Lung (tissue), 12 donors: ENCODE measurements around the gene SBF2. TPM values are rescaled to one million over a fixed set of nuclear protein-coding genes. Genes with fewer than 3 reads are reported as not detected.

Experiments
- ATAC-seq: fragments of 200-7000 bp; cut with Tn5 transposase; one replicate; pipeline ENCODE4 v1.9.1; 2020; ENCODE audit warnings: moderate number of reproducible peaks; ENCODE audit not compliant: insufficient read depth, low FRiP score
- DNase-seq, 3 donors: peaks; one replicate each; pipeline ENCODE4 v3.0.0-alpha.2; 2013 to 2017
- H3K27ac ChIP-seq, 2 donors: one replicate each; pipeline ENCODE4 v1.5.1; 2013; ENCODE audit warnings: mild to moderate bottlenecking in 2 of 2, moderate library complexity in 2 of 2, control low read depth in 1 of 2, inconsistent platforms in 1 of 2, low read depth in 1 of 2, low read length in 1 of 2
- H3K27me3 ChIP-seq, 3 donors: one replicate each; pipeline ENCODE4 v1.5.1; 2013; ENCODE audit warnings: low read length in 2 of 3; ENCODE audit not compliant: control insufficient read depth in 3 of 3, insufficient read depth in 3 of 3
- H3K36me3 ChIP-seq, 4 donors: one replicate each; pipeline ENCODE4 v1.5.1; 2013; ENCODE audit warnings: low read length in 4 of 4, mild to moderate bottlenecking in 1 of 4, moderate library complexity in 1 of 4; ENCODE audit not compliant: control insufficient read depth in 4 of 4, insufficient read depth in 4 of 4
- H3K4me1 ChIP-seq, 5 donors: one replicate each; pipeline ENCODE4 v1.5.1; 2013; ENCODE audit warnings: low read length in 5 of 5, mild to moderate bottlenecking in 2 of 5, moderate library complexity in 1 of 5; ENCODE audit not compliant: control insufficient read depth in 5 of 5, insufficient read depth in 5 of 5
- H3K4me3 ChIP-seq: one replicate; pipeline ENCODE4 v1.5.1; 2013; ENCODE audit warnings: mild to moderate bottlenecking, control low read depth, moderate library complexity
- H3K9ac ChIP-seq, 2 donors: one replicate each; pipeline ENCODE4 v1.5.1; 2013; ENCODE audit warnings: low read length in 2 of 2, control low read depth in 1 of 2; ENCODE audit not compliant: insufficient read depth in 1 of 2
- H3K9me3 ChIP-seq, 4 donors: one replicate each; pipeline ENCODE4 v1.5.1; 2013; ENCODE audit warnings: low read length in 3 of 4, mild to moderate bottlenecking in 1 of 4, moderate library complexity in 1 of 4; ENCODE audit not compliant: control insufficient read depth in 4 of 4, insufficient read depth in 3 of 4
- WGBS, 2 donors: extraction: QIAGEN DNeasy Blood & Tissue Kit; methylation state at CpG; one replicate each; pipeline ENCODE4 v1.1.7; 2013; 5-methylcytosine and 5-hydroxymethylcytosine counted together
- polyA plus RNA-seq, 2 donors: library from polyadenylated mRNA; stranded (reverse); fragments of 200-250 nt; gene quantifications; one replicate each; pipeline ENCODE4 v1.2.1, GENCODE V29; 2013
- total RNA-seq, 2 donors: library from RNA; depleted of rRNA in 1 of 2; stranded (reverse); fragments of >200 nt in 1 of 2; gene quantifications; one replicate each; pipeline ENCODE4 v1.2.1, GENCODE V29; 2014 to 2021
- TF ChIP-seq, protein P1 (sequence below): IDR thresholded peaks from 2 replicates; pipeline ENCODE4 v1.5.1; 2012; ENCODE audit warnings: mild to moderate bottlenecking; ENCODE audit errors: control extremely low read depth, extremely low read depth
- donor health status: control.
- donor health status: control.
- donor health status: Bipolar disorder and iron deficiency.
- donor health status: healthy.
- donor health status: DM: yes; HTN: yes; CAD: no.

SBF2 gene
- total and polyA plus RNA-seq, 4 donors = 4.4 to 104 (median 24.9) TPM

DNA sequence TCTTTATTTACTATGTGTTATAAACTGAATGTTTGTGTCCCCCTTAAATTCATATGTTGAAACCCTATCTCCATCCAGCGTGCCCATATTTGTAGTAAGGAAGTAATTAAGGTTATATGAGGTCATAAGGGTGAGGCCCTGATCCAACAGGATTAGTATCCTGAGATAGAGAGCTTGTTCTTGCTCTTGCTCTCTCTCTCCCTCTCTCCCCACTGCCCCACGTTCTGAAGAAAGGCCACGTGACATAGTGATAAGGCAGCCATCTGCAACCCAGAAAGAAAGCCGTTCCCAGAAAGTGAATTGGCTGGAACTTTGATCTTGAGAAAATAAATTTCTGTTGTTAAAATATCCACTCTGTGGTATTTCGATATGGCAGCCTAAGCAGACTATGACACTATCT is 417.7 kb downstream of the SBF2 start:
- Histone ChIP-seq H3K27me3 (no peaks in the 10 kb centered on the region), H3K9ac (no peak overlapping the region), H3K4me1 (peaks cover 0 to 6% (median 0%) of the 10 kb centered on the region in 5 donors), H3K9me3 (peaks cover 0 to 10% (median 0%) of the 10 kb centered on the region in 4 donors), H3K27ac (no peak overlapping the region), H3K4me3 (no peak overlapping the region), H3K36me3 (peaks cover 0 to 7% (median 3%) of the 10 kb centered on the region in 4 donors)
- ATAC-seq (no peak), DNase-seq (no peak)
- WGBS, 2 donors = 88 to 97% methylated on average over 5 of the region's 5 CpGs
- TF ChIP-seq, protein P1, sequence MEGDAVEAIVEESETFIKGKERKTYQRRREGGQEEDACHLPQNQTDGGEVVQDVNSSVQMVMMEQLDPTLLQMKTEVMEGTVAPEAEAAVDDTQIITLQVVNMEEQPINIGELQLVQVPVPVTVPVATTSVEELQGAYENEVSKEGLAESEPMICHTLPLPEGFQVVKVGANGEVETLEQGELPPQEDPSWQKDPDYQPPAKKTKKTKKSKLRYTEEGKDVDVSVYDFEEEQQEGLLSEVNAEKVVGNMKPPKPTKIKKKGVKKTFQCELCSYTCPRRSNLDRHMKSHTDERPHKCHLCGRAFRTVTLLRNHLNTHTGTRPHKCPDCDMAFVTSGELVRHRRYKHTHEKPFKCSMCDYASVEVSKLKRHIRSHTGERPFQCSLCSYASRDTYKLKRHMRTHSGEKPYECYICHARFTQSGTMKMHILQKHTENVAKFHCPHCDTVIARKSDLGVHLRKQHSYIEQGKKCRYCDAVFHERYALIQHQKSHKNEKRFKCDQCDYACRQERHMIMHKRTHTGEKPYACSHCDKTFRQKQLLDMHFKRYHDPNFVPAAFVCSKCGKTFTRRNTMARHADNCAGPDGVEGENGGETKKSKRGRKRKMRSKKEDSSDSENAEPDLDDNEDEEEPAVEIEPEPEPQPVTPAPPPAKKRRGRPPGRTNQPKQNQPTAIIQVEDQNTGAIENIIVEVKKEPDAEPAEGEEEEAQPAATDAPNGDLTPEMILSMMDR = no peak

GRCh38 chr11:9875862-9876261 is 418.2 kb downstream of the SBF2 start:
- peaks cover 0 to 4% (median 0%) of the 10 kb centered on the region in 5 donors for H3K4me1 ChIP-seq
- DNase-seq (peak in 2 of 3 donors; percentile 33 to 35), ATAC-seq (no peak)
- peaks cover 0 to 7% (median 3%) of the 10 kb centered on the region in 4 donors for H3K36me3 ChIP-seq
- peaks cover 0 to 10% (median 0%) of the 10 kb centered on the region in 4 donors for H3K9me3 ChIP-seq
- WGBS, 2 donors = 70 to 80% methylated on average over 6 of the region's 6 CpGs
- no peak overlapping the region for H3K4me3 ChIP-seq
- H3K27ac ChIP-seq = no peak overlapping the region
- peak overlapping the region in 1 of 2 donors; percentile 11 for H3K9ac ChIP-seq
- H3K27me3 ChIP-seq = no peaks in the 10 kb centered on the region
- TF ChIP-seq, protein P1 = no peak

- no peak overlapping the region for H3K9ac ChIP-seq
- peaks cover 0 to 7% (median 3%) of the 10 kb centered on the region in 4 donors for H3K36me3 ChIP-seq
- H3K27me3 ChIP-seq = no peaks in the 10 kb centered on the region
- DNase-seq (no peak), ATAC-seq (no peak)
- H3K9me3 ChIP-seq = peaks cover 0 to 10% (median 0%) of the 10 kb centered on the region in 4 donors
- H3K4me1 ChIP-seq = peaks cover 0 to 4% (median 0%) of the 10 kb centered on the region in 5 donors
- TF ChIP-seq, protein P1 = no peak
- no peak overlapping the region for H3K27ac ChIP-seq
- no peak overlapping the region for H3K4me3 ChIP-seq
- 96 to 97% methylated on average over 1 of the region's 1 CpG for WGBS, 2 donors
Measured at GRCh38 chr11:9875399-9875798, 418.6 kb downstream of the SBF2 start.

- H3K9ac ChIP-seq = no peak overlapping the region
- no peak overlapping the region for H3K4me3 ChIP-seq
- TF ChIP-seq, protein P1 = no peak
- peaks cover 0 to 7% (median 3%) of the 10 kb centered on the region in 4 donors for H3K36me3 ChIP-seq
- no peak overlapping the region for H3K27ac ChIP-seq
- H3K4me1 ChIP-seq = peaks cover 0 to 4% (median 0%) of the 10 kb centered on the region in 5 donors
- no peaks in the 10 kb centered on the region for H3K27me3 ChIP-seq
- DNase-seq (no peak), ATAC-seq (no peak)
- H3K9me3 ChIP-seq = peaks cover 0 to 10% (median 0%) of the 10 kb centered on the region in 4 donors
Measured at GRCh38 chr11:9874466-9874865, 419.6 kb downstream of the SBF2 start.
